ENCODE measurements around the gene SLC22A9. TPM values are rescaled to one million over a fixed set of nuclear protein-coding genes. Genes with fewer than 3 reads are reported as not detected.

Gene SLC22A9
- total RNA-seq, 1 experiment from 2014 or later = not detected

DNA sequence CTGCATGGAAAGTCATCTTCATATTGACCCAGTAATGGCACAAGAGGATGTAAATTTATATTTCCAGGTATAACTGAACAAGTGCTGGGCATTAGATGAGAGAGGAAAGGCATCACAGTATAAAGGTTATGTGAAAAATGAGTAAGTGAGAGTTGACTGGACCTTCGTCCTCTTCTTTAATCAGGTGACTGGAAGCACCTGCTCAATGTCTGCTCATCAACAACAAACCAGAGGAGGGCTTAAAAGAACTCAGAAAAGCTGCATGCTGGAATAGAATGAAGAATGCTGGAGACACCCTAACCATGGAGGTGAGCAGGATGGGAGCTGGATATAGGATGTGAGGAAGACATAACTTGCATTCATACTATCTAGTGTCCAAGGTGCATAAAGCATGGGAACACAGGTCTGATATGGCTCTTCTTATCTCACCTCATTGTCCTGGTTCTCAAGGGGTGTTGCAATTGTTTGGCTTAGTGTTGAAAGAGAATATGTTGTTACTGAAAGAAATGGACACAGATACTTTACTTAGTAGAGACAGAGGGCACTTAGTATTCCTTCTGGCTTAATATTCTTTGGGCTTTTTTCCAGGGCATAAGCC is 7.3 kb upstream of the SLC22A9 start:
- Histone ChIP-seq H3K27ac (ENCODE audit: insufficient read length, low read depth, low read length) (no peak overlapping the region), H2AK5ac (ENCODE audit: insufficient read length, low read length) (no peak overlapping the region), H3K18ac (ENCODE audit: insufficient read length, low read depth, low read length) (no peak overlapping the region), H3K23ac (ENCODE audit: insufficient read length, low read depth, low read length) (no peak overlapping the region), H3K4ac (ENCODE audit: low read depth, low read length) (no peak overlapping the region), H2BK120ac (ENCODE audit: low read depth, low read length, poor library complexity, severe bottlenecking) (no peak overlapping the region), H3K9me3 (ENCODE audit: control insufficient read depth, low read depth, low read length) (no peaks in the 10 kb centered on the region), H3K4me1 (ENCODE audit: insufficient read depth, low read length) (no peaks in the 10 kb centered on the region), H2AFZ (ENCODE audit: low read length) (no peak overlapping the region), H2BK12ac (ENCODE audit: insufficient read length, low read depth, low read length) (no peak overlapping the region), H2BK20ac (ENCODE audit: low read depth, low read length, poor library complexity, severe bottlenecking) (no peak overlapping the region), H3T11ph (ENCODE audit: low read length) (no peak overlapping the region), H4K91ac (ENCODE audit: insufficient read length, low read depth, low read length) (no peak overlapping the region), H3K79me2 (ENCODE audit: insufficient read depth, low read length) (no peaks in the 10 kb centered on the region), H3K56ac (ENCODE audit: insufficient read length, low read depth, low read length) (no peak overlapping the region), H3K79me1 (ENCODE audit: insufficient read depth, low read depth, low read length, poor library complexity, severe bottlenecking) (no peaks in the 10 kb centered on the region), H4K5ac (ENCODE audit: insufficient read length, low read depth, low read length) (no peak overlapping the region), H3K9ac (ENCODE audit: extremely low read depth, insufficient read length, low read length) (no peak overlapping the region), H2BK5ac (ENCODE audit: insufficient read length, low read length) (no peak overlapping the region), H3K14ac (ENCODE audit: insufficient read depth, low read length) (no peak overlapping the region), H3K4me2 (ENCODE audit: insufficient read depth, insufficient read length, low read length) (no peak overlapping the region), H2BK15ac (ENCODE audit: low read depth, low read length) (no peak overlapping the region), H4K8ac (replicated peaks; ENCODE audit: insufficient read length, low read depth, low read length) (no peak overlapping the region), H3K23me2 (ENCODE audit: insufficient read length, low read depth, low read length, poor library complexity, severe bottlenecking) (no peaks in the 10 kb centered on the region), H4K20me1 (ENCODE audit: control insufficient read depth, insufficient read depth, insufficient read length) (no peaks in the 10 kb centered on the region), H3K27me3 (ENCODE audit: insufficient read depth, low read length) (no peaks in the 10 kb centered on the region)
- peaks cover 18 to 40% of the 10 kb centered on the region in 2 experiments for H3K9me3 Mint-ChIP-seq
- TF ChIP-seq, protein P1, sequence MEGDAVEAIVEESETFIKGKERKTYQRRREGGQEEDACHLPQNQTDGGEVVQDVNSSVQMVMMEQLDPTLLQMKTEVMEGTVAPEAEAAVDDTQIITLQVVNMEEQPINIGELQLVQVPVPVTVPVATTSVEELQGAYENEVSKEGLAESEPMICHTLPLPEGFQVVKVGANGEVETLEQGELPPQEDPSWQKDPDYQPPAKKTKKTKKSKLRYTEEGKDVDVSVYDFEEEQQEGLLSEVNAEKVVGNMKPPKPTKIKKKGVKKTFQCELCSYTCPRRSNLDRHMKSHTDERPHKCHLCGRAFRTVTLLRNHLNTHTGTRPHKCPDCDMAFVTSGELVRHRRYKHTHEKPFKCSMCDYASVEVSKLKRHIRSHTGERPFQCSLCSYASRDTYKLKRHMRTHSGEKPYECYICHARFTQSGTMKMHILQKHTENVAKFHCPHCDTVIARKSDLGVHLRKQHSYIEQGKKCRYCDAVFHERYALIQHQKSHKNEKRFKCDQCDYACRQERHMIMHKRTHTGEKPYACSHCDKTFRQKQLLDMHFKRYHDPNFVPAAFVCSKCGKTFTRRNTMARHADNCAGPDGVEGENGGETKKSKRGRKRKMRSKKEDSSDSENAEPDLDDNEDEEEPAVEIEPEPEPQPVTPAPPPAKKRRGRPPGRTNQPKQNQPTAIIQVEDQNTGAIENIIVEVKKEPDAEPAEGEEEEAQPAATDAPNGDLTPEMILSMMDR (conservative IDR thresholded peaks at IDR 0.05) = no peak
- H3K4me1 Mint-ChIP-seq = no peaks in the 10 kb centered on the region
- no peak overlapping the region for H3K27ac Mint-ChIP-seq
- no CpG with 5 or more reads among the region's 1 CpG for WGBS (ENCODE audit: extremely low coverage, insufficient read length, low lambda C conversion rate)
- H3K27me3 Mint-ChIP-seq (ENCODE audit: low read depth) = no peaks in the 10 kb centered on the region
- H3K36me3 Mint-ChIP-seq (ENCODE audit: insufficient read depth in 1 of 3, low read depth in 3 of 3) = no peaks in the 10 kb centered on the region; a peak in 1 of 7 replicates
- no peak for DNase-seq
- no peak overlapping the region for H3K4me3 Mint-ChIP-seq
